Nephron progenitor cell (in vitro differentiated cells): ENCODE results near the gene GPR141.
A peak's percentile ranks its signal among the peaks of the same experiment; 100 is the strongest.

ENCODE experiments used
- DNase-seq: peaks from one replicate; pipeline ENCODE4 v3.0.0; 2021
- H3K27ac Mint-ChIP-seq: 2 replicates; pipeline ENCODE4 v1.8.0; 2021; ENCODE audit warnings: mild to moderate bottlenecking, moderate library complexity, mixed read lengths
- H3K27me3 Mint-ChIP-seq: 2 replicates; pipeline ENCODE4 v1.8.0; 2021; ENCODE audit warnings: mild to moderate bottlenecking, low read depth, mixed read lengths; ENCODE audit not compliant: poor library complexity
- H3K36me3 Mint-ChIP-seq: 2 replicates; pipeline ENCODE4 v1.8.0; 2021; ENCODE audit warnings: low read depth, mixed read lengths
- H3K4me1 Mint-ChIP-seq: 2 replicates; pipeline ENCODE4 v1.8.0; 2021; ENCODE audit warnings: mixed read lengths
- H3K4me3 Mint-ChIP-seq: 2 replicates; pipeline ENCODE4 v1.8.0; 2021; ENCODE audit warnings: mild to moderate bottlenecking, moderate library complexity, mixed read lengths
- H3K9me3 Mint-ChIP-seq: 2 replicates; pipeline ENCODE4 v1.8.0; 2021; ENCODE audit warnings: mild to moderate bottlenecking, moderate library complexity, mixed read lengths
- TF ChIP-seq, protein P1 (sequence below): fragments of 200-600 bp; sonication (generic); IDR thresholded peaks from 2 replicates; pipeline ENCODE4 v1.5.0; 2021; ENCODE audit warnings: antibody characterized with exemption

Gene GPR141

DNA sequence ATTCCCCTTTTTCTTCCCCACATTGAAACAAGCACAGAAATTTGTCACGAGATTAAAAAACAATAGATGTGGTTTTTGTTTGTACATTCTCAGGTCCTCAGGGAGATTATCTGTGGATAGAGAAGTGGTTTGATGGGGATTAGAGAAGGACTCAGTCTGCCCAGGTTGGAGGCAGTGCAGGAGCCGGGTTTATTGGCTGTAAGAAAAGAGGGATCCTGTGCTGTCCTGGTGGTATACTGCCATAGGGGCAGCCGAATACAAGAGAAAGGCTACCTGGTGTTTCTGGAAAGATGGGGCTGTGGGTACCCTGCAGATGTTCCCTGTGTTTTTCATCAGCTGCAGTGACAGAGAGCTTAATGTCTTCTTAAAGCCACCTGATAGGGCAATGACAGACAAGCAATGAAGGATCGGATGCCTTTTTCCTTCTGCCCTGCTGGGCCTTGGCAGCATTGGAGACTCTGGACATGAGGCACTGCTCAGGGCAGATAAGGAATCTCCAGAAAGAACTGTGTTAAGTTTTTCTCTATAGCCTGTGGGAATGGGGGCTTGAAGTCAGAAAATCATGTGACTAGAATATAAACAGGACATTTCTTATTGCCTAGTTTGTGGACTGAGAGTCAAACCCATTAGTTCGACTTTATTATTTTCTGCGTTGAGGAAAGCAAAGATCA lies 18.1 kb upstream of the GPR141 start:
- Mint-ChIP-seq H3K4me3 (no peak overlapping the region), H3K27ac (no peak overlapping the region), H3K27me3 (peaks cover 3% of the 10 kb centered on the region), H3K36me3 (no peaks in the 10 kb centered on the region), H3K4me1 (no peaks in the 10 kb centered on the region), H3K9me3 (no peaks in the 10 kb centered on the region)
- no peak for DNase-seq
- TF ChIP-seq, protein P1, sequence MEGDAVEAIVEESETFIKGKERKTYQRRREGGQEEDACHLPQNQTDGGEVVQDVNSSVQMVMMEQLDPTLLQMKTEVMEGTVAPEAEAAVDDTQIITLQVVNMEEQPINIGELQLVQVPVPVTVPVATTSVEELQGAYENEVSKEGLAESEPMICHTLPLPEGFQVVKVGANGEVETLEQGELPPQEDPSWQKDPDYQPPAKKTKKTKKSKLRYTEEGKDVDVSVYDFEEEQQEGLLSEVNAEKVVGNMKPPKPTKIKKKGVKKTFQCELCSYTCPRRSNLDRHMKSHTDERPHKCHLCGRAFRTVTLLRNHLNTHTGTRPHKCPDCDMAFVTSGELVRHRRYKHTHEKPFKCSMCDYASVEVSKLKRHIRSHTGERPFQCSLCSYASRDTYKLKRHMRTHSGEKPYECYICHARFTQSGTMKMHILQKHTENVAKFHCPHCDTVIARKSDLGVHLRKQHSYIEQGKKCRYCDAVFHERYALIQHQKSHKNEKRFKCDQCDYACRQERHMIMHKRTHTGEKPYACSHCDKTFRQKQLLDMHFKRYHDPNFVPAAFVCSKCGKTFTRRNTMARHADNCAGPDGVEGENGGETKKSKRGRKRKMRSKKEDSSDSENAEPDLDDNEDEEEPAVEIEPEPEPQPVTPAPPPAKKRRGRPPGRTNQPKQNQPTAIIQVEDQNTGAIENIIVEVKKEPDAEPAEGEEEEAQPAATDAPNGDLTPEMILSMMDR = no peak

DNA sequence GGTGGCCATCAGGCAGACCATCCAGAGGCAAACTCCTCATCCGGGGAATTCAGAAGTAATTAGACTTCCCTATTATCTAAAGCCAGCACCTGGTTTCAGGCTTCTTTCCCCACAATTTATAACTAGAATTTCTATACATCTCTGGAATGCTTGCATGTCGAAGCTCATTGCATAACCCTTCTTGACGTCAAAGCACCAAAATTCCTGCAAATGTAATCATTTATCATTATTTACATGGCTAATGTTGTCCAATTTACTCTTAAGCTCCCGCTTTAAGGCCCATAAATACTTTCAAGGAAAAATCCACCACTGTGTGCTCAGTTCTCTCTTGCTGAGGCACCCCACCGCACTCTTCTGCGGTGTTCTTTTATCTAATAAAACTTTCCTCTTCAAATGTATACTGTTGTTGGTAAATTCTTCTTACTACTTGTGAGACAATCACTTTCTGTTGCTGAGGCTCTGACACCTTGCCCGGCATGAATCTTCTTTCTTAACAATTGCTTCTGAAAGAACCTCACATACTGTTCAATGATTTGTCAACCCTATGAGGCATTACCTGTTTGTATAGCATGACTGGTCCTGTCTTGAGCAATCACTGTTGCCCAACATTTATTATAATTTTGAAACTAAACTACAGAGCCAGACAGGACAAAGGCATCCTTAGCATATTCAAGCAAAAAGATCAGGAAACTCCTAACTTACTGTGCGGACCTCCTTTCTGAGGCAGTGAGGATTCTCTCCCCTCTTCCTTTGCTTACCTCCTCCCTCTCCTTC lies 17.4 kb upstream of the GPR141 start:
- Mint-ChIP-seq H3K9me3 (no peaks in the 10 kb centered on the region), H3K27ac (no peak overlapping the region), H3K27me3 (peaks cover 3% of the 10 kb centered on the region), H3K4me3 (no peak overlapping the region), H3K4me1 (no peaks in the 10 kb centered on the region), H3K36me3 (no peaks in the 10 kb centered on the region)
- DNase-seq = no peak
- TF ChIP-seq, protein P1 = no peak

DNA sequence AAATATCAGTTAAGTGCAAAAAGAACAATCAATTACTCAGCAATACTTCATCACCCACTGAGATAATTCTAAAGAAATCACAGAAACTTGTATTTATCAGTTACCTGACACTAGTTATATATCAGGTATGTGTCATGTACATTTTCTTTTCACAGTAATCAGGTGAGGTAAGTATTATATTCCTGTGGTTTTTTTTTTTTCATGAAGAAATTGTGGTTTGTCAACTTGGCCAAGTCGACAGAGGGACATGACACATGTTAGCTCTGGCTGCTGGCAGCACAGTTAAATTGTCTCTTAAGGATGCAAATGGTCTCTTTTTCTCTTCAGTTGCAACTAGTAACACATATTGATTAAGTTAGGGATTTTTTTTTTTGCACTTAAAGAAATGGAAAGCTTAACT lies 13.7 kb upstream of the GPR141 start:
- Mint-ChIP-seq H3K4me1 (peaks cover 33% of the 10 kb centered on the region), H3K27ac (no peak overlapping the region)

DNA sequence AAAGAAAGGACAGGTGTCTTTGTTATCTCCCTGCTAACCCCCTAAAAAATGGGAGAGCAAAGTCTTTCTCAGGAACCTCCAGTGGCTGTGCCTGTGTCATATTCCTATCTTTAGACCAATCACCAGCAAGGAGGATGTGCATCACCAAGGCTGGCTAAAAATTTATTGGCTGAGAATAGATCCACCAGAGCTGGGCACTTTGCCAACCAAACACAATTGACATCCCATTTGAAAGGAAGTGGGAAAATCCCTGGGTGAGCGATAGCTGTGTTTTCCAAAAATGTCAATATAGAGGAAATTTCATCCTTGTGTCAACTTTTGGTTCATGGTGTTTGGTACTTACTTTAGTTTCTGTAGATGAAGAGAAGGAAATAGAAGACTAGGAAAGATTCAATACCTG lies 13.1 kb upstream of the GPR141 start:
- no peaks in the 10 kb centered on the region for H3K9me3 Mint-ChIP-seq
- TF ChIP-seq, protein P1 = no peak
- peaks cover 4% of the 10 kb centered on the region for H3K27me3 Mint-ChIP-seq
- H3K27ac Mint-ChIP-seq = no peak overlapping the region
- H3K4me3 Mint-ChIP-seq = no peak overlapping the region
- peaks cover 37% of the 10 kb centered on the region for H3K4me1 Mint-ChIP-seq
- no peak for DNase-seq
- H3K36me3 Mint-ChIP-seq = no peaks in the 10 kb centered on the region

More for the DNA sequence above, 13.7 kb upstream of the GPR141 start:
- DNase-seq = no peak
- no peaks in the 10 kb centered on the region for H3K9me3 Mint-ChIP-seq
- H3K4me3 Mint-ChIP-seq = no peak overlapping the region
- H3K36me3 Mint-ChIP-seq = no peaks in the 10 kb centered on the region
- peaks cover 7% of the 10 kb centered on the region for H3K27me3 Mint-ChIP-seq
- TF ChIP-seq, protein P1 = no peak

DNA sequence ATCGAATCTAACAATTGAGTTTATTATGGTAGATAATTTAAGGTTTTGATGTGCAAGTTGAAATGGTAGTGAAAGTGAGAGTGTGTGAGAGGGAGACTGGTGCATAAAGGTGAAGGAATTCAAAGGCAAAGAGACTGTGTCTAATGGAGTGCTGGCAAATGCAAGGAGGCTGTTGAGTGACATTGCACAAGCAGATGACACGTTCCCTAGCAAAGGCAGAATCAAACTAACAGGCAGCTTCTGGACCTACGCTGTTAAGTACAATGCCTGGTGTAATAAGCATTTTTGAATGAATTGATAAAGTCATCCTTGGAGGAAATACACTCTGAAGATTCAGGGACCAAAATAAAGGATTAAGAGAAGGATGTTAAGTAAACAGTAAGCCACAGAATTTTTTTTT lies 11.7 kb upstream of the GPR141 start:
- Mint-ChIP-seq H3K4me3 (no peak overlapping the region), H3K27me3 (peaks cover 4% of the 10 kb centered on the region), H3K27ac (peak overlapping the region; percentile 4), H3K36me3 (no peaks in the 10 kb centered on the region), H3K9me3 (no peaks in the 10 kb centered on the region), H3K4me1 (peaks cover 37% of the 10 kb centered on the region)
- TF ChIP-seq, protein P1 = no peak
- no peak for DNase-seq
